K562 (cell line): ENCODE data around the gene TMEM100. TPM values are rescaled to one million over a fixed set of nuclear protein-coding genes. Genes with fewer than 3 reads are reported as not detected.

ENCODE experiments used
- CBFB ChIP-seq: sonication (generic); formaldehyde crosslinking; IDR thresholded peaks from 2 replicates; pipeline ENCODE4 v1.4.0; 2020; ENCODE audit warnings: mild to moderate bottlenecking, missing genetic modification reagents
- CREB3L1 ChIP-seq: fragments of 450-650 bp; IDR thresholded peaks from 2 replicates; pipeline ENCODE4 v1.6.1; 2014; ENCODE audit warnings: low read depth, mild to moderate bottlenecking, moderate library complexity, borderline replicate concordance
- GATA2 ChIP-seq: sonication (generic); formaldehyde crosslinking; IDR thresholded peaks from 2 replicates; pipeline ENCODE4 v1.4.0; 2020; ENCODE audit warnings: mild to moderate bottlenecking, missing genetic modification reagents
- GTF2F1 ChIP-seq: IDR thresholded peaks from 2 replicates; pipeline ENCODE4 v1.6.1; 2011; ENCODE audit warnings: low read depth, low read length, improper control_type of control experiment
- HDAC6 ChIP-seq: IDR thresholded peaks from 2 replicates; pipeline ENCODE4 v1.6.1; 2012; ENCODE audit warnings: low read depth, mild to moderate bottlenecking, control low read depth, inconsistent platforms, low read length, moderate library complexity
- NR1H2 ChIP-seq: sonication (generic); formaldehyde crosslinking; IDR thresholded peaks from 2 replicates; pipeline ENCODE4 v1.4.0; 2020; ENCODE audit warnings: mild to moderate bottlenecking, missing genetic modification reagents
- NR2C2 ChIP-seq, 2 experiments: fragments of 200-800 bp in 1 of 2; sonication (Bioruptor generic) in 1 of 2; sonication (generic) in 1 of 2; formaldehyde crosslinking in 1 of 2; IDR thresholded peaks; 2 replicates each; pipeline versions ENCODE4 v1.6.1 to v1.8.0; 2016 to 2022; ENCODE audit warnings: mild to moderate bottlenecking in 1 of 2, missing compliant biosample characterization in 1 of 2, missing genetic modification characterization in 1 of 2, missing genetic modification reagents in 1 of 2
- PHB ChIP-seq: fragments of 250-450 bp; sonication (Bioruptor Pico); IDR thresholded peaks from 2 replicates; pipeline ENCODE4 v1.5.0; 2021
- PHTF2 ChIP-seq: fragments of 250-450 bp; sonication (Bioruptor Pico); IDR thresholded peaks from 2 replicates; pipeline ENCODE4 v1.5.0; 2021; ENCODE audit warnings: mild to moderate bottlenecking
- POLR2B ChIP-seq: fragments of 450-650 bp; IDR thresholded peaks from 2 replicates; pipeline ENCODE4 v1.6.1; 2018; ENCODE audit warnings: low read depth; ENCODE audit not compliant: partially characterized antibody
- RREB1 ChIP-seq: fragments of 250-450 bp; sonication (Bioruptor Pico); IDR thresholded peaks from 2 replicates; pipeline ENCODE4 v1.4.0; 2020
- SAP30 ChIP-seq: fragments of 200-600 bp; sonication (generic); IDR thresholded peaks from 2 replicates; pipeline ENCODE4 v1.6.1; 2012; ENCODE audit warnings: borderline replicate concordance, low read depth, mild to moderate bottlenecking, moderate library complexity, low read length, control low read depth, inconsistent platforms; ENCODE audit not compliant: insufficient read depth, poor library complexity, severe bottlenecking
- STAT6 ChIP-seq: sonication (generic); formaldehyde crosslinking; IDR thresholded peaks from 2 replicates; pipeline ENCODE4 v1.8.1; 2023; ENCODE audit warnings: mild to moderate bottlenecking, missing genetic modification reagents
- ZC3H4 ChIP-seq: sonication (generic); formaldehyde crosslinking; IDR thresholded peaks from 2 replicates; pipeline ENCODE4 v1.9.0; 2021; ENCODE audit warnings: missing genetic modification reagents, borderline replicate concordance
- ZNF639 ChIP-seq, 2 experiments: fragments of 200-800 bp in 1 of 2; sonication (Bioruptor generic) in 1 of 2; sonication (generic) in 1 of 2; formaldehyde crosslinking in 1 of 2; IDR thresholded peaks in 1 of 2; conservative IDR thresholded peaks in 1 of 2; 2 replicates each; pipeline versions ENCODE4 v1.5.0 to v1.6.1; 2016 to 2020; ENCODE audit warnings: missing compliant biosample characterization in 1 of 2, missing genetic modification characterization in 1 of 2, missing genetic modification reagents in 1 of 2
- polyA plus RNA-seq, 8 experiments: library from polyadenylated mRNA; depleted of rRNA in 4 of 8; stranded (reverse) in 5 of 8; unstranded in 3 of 8; fragments of >200 nt; fragmentation: Nextera tagmentation in 2 of 8; fragmentation: Illumina TruSeq in 1 of 8; extraction: Ambion mirVana in 2 of 8; extraction: Trizol in 1 of 8; gene quantifications; 2 replicates each; pipeline versions ENCODE4 v1.2.1 to v1.2.3, GENCODE V29; 2011 to 2014; ENCODE audit warnings: inconsistent platforms in 1 of 8, missing spikeins in 1 of 8
- total RNA-seq, 7 experiments: library from RNA; depleted of rRNA in 6 of 7; stranded (reverse); fragments of >200 nt in 6 of 7; fragmentation: Illumina TruSeq in 2 of 7; extraction: Trizol in 2 of 7; gene quantifications; 2 replicates each; pipeline versions ENCODE4 v1.2.1 to v1.2.3, GENCODE V29; 2011 to 2021; ENCODE audit warnings: low replicate concordance in 1 of 7

Gene TMEM100
- total and polyA plus RNA-seq, 9 of the 15 experiments (the other 6 are each of a cell fraction or from before 2014, with no cell fraction given): 0.12 to 0.50 (median 0.19) TPM

GRCh38 chr17:55737976-55738501 is 15.4 kb upstream of the TMEM100 start (continued):
- no peak for TF ChIP-seq RREB1 (CRISPR knock-in tag)
- no peak for TF ChIP-seq NR2C2 (CRISPR knock-in tag; IDR thresholded peaks at IDR 0.05)
- no peak; the same call in none of the 2 replicates for TF ChIP-seq NR2C2 (tag; IDR thresholded peaks at IDR 0.05)
- TF ChIP-seq ZNF639 (CRISPR knock-in tag; conservative IDR thresholded peaks at IDR 0.05 in 1 of 2, IDR thresholded peaks at IDR 0.05 in 1 of 2): peak in 1 of 2 experiments; percentile 45; a peak in 1 of 4 replicates
- TF ChIP-seq PHB (CRISPR knock-in tag): no peak
- TF ChIP-seq ZC3H4 (CRISPR knock-in tag): no peak
- TF ChIP-seq POLR2B: peak; percentile 39
- TF ChIP-seq PHTF2 (CRISPR knock-in tag): no peak
- TF ChIP-seq CREB3L1: peak; percentile 62; the same call in 1 of the 2 replicates
- no peak for TF ChIP-seq SAP30
- TF ChIP-seq HDAC6: no peak
- 0 out of 2 replicates have a peak, but pooled peaks have one; percentile 24 for TF ChIP-seq GATA2 (CRISPR knock-in tag)
- no peak for TF ChIP-seq STAT6 (CRISPR knock-in tag)
- no peak for TF ChIP-seq GTF2F1
- no peak for TF ChIP-seq CBFB (CRISPR knock-in tag)
- no peak for TF ChIP-seq NR1H2
